NCI-H2171 treated with DMSO at 0.1 percent for 48 hours (cell line): ENCODE data around the gene LGALS16.
"Not testable (repeated sequence)": the region's sequence is repeated elsewhere in the genome, so short reads cannot be mapped to it uniquely, and the experiment has no call there.

Experiments used
- DNase-seq: peaks from one replicate; lab custom pipeline; 2025; lab: John Stamatoyannopoulos, UW

The LGALS16 gene

DNA sequence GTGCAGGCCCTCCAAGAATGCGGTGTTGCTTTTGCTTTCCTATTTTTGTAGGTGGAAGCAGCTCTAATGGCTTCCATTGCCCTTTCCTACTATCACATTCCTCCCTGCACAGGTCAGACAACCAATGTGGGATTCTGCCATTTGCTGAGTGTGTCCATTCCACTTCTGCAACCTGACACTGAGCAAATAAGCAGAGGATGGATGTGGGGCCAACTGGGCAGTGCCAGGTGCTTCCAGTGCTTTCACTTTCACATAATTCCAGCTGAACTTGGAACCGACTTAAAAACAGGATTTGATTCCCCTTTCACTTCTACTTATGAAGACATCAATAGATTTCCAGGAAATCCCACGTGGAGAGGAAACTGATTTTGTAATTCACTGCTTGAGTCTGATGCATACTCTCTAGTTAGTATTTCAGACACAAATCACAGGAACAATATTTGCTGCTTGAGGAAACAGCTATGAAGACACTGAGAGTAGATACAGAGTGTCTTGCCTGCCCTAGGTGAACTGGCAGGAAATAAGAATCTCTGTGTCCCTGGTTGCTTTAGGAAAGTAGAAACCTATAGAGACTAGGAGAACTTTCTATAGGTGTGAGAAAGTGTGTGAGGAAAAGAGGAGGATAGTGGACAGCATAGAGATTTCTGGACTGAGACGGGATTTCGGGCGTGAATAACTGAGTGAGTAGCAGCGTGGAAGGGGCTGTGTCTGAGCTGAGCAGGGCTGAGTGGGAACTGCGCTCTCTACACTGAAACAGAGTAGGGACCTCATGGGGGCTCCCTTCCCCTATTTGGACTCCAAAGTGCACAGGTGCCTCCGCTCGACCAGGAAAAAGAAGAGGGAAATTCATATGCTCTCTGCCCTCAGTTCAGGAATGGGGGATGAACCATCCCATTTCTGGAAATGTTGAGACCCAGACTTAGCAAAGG is 22.5 kb downstream of the LGALS16 start:
- DNase-seq: no peak

DNA sequence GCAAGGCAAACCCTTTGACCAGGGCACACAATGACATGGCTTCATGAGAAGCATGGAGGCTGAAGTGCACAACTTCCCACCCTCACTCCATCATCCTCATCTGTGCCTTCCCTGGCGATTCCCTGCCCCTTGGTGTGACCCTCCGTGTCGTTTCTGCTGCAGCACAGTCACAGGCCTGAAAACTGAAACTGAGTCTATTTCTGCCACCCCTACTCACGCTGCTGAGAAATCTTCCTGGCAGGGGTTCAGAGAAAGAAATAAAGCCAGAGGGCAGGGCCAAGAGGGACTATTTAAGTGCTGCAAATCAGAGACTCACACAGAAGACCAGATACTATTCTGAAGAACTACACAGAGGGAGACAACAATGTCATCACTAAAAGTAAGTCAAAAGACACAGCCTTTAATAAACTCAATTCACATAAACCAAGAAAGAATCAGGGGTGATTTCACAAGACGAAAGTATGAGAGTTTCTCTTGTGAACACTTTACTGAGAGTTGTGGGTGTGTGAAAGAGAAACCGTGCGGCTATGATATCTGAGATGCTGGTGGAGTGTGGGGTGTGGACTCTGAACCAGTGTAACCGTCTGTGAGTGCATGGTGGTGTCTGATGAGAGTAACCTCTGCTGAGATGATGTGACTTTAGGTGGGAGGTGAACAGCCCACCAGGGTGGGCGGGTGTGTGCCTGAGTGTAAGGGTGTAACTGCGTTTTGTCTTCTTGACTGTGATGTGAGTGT is 23.5 kb downstream of the LGALS16 start:
- no peak for DNase-seq

DNA sequence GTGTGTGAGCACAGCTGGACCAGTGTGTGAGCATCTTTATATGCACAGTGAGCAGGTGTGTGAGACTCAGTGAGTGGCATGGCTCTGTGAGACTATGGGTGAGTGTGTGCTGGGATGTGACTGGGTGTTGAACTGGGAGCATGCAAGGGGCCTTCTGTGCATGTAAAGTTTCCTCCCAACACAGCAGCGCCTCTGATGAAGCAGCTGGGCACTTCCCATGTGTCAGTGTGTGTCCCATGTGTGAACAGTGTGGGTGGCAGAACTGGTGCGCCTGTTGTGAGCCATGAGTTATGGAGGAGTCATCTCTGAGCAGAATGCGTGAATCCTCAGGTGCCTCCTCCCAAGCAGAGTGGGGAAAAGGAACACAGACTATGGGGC is 24.1 kb downstream of the LGALS16 start:
- no peak for DNase-seq

DNA sequence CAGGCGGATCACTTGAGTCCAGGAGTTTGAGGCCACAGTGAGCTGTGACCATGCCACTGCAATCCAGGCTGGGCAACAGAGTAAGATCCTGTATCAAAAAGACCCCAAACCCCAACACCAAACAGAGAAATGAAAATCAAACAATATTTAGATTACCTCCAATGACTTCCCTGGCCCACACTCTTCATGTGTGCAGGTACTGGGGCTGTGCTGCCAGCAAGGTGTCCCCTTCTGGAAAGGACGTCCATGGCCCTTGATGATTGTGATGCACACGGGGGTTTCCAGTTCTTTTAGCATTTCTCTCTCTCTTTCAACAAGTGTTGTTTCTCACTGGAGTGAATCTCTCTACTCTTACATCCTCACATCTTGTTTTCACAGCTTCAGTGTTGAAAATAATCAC is 24.9 kb downstream of the LGALS16 start:
- no peak for DNase-seq

DNA sequence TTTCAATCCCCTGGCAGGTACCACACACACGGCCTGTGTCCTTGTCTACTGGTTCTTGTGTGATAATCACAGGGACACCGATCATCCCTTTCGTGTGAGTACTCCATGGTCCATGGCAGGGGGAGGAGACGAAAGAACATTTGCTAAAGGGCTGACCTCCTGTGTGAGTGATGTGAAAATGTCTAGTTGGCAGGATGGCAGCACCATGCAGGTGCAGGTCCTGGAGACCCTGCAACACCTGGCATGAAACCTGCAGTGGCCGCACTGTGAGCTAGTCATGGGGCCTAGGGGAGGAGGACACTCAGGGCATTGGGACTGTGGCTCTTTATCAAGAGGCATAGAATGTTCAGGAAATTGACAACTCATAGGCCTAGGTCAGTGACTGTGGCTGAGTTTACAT is 25.7 kb downstream of the LGALS16 start:
- no peak for DNase-seq

DNA sequence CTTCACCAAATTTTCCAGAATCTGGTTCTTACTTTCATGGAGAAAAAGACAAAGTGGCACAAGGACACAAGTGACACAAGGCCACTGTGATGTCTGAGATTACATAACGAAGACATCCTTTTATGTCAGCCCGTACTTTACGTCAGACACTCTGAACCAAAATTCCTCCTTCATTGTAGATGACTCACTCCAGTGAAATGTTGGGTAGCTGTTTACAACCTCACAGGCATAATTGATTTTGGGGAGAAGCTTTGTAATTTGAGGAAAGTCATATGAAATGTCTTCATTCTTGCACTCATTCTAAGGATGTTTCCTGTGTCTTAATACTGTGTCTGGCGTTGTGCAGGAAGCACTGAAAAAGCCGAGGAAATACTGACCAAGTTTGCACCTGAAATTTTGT is 28.6 kb downstream of the LGALS16 start:
- no peak for DNase-seq

DNA sequence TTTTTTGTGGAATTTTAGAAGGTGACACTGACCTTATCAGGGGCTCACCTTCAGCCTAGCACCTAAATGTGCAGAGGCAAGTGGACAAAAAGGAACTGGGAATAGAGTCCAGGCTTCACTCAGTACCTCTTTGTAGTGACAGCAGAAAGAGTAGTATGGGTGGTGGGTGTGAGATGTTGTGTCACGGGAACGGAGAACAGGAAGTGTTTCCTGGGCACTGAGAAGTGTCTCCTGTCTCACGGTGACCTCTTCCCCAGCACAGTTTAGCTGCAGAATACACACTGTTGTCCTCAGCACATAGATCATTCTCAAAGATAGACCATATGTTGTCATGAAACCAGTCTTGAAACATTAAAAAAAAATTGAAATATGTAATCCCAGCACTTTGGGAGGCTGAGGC is 31.0 kb downstream of the LGALS16 start:
- DNase-seq: no peak

DNA sequence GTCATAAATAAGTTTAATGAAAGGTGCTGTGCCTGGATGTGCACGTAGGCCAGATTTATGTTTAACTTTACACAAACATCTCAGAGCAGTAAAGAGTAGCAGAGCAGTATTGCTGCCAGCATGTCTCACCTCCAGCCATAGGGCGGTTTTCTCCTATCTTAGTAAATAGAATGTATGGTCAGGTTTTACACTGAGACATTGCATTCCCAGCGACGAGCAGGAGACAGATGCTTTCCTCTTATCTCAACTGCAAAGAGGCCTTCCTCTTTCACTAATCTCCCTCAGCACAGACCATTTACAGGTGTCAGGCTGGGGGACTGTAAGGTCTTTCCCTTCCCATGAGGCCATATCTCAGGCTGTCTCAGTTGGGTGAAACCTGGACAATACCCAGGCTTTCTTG is 32.9 kb downstream of the LGALS16 start:
- DNase-seq: not testable (repeated sequence)

DNA sequence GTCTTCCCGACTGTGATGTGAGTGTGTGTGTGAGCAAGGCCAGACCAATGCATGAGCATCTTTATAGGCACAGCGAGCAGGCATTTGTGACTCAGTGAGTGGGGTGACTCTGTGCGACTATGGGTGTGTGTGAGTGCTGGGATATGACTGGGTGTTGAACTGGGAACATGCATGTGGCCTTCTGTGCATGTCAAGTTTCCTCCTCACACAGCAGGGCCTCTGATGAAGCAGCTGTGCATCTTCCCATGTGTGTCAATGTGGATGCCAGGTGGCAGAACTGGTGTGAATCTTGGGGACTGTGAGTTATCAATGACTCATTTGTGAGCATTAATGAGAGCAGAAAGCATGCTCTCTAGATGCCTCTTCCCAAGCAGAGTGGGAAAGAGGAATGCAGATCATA is 36.5 kb downstream of the LGALS16 start:
- no peak for DNase-seq

DNA sequence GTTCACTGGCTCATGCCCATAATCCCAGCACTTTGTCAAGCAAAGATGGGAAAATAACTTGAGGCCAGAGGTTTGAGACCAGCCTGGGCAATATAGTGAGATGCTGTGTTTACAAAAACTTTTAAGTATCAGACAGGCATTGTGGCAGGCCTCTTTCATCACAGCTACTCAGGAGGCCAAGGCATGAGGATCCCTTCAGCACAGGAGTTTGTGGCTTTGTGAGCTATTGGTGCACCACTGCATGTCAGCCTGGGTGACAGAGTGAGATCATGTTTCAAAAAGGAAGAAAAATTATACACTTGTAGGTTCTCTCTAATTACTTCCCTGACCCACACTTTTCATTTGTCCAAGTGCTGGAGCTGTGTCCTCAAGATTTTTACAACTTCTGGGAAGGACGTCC is 37.1 kb downstream of the LGALS16 start:
- DNase-seq: no peak

DNA sequence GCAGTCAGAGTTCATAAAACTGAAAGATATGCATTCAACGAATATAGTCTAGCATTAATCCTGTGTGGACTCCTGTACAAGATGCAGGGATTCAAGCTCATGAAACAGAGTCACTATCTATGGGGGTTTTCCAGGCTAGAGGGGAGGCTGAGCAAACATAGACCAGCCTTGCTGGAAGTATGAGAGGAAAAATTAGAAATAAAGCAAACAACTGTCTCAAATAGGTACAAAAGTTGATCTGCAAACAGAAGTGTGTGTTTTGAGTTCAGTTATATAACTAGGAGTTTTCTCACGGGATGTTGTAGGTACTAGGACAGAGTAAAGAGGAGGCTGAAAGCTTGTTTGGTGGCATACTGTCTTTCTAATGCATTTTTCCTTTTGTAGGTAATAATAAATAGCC is 40.0 kb downstream of the LGALS16 start:
- no peak for DNase-seq

DNA sequence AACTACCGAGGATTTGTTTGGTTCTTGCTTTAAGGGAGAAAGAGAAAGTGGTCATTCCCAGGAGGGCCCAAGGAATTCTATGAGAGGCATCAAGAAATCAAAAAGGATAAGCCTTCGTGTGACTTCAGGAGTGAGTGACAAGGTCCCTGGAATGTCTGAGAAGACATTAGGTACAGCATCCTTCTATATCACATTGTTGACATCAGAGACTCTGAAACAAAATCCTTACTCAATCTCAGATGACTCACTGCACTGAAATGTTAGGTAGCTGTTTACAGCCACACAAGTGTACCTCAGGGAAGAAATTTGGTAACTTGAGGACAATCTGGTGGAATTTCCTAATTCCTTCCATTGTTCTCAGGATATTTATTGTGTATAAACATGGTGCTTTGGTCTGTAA is 40.7 kb downstream of the LGALS16 start:
- no peak for DNase-seq

DNA sequence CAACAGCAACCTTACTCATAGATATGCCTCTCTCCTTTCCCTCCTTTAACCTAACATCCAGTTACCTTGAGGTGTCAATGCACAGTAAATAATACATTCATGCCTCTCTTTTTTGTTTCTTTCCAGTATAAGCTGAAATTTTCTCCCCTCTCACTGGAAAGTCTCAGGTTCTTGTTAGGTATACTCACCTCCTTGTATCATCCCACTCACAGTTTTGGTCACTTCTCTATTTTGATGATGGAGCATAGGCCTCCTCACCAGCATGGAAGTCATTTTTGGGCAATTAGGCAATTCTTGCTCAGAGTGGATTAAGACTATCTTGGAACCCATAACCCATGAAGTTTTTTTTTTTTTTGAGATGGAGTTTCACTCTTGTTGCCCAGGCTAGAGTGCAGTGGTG is 42.8 kb downstream of the LGALS16 start:
- no peak for DNase-seq

DNA sequence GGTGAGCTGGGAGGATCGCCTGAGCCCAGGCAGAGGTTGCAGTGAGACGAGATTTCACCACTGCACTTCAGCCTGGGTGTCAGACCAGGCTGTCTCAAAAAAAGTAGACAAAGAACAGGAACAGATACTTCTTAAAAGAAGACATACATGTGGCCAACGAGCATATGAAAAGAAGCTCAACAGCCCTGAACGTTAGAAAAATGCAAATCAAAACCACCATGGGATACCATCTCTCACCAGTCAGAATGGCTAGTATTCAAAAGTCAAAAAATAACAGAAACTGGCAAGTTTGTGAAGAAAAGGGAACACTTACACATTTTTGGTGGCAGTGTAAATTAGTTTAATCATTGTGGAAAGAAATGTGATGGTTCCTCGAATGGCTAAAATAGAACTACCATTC is 45.6 kb downstream of the LGALS16 start:
- no peak for DNase-seq

DNA sequence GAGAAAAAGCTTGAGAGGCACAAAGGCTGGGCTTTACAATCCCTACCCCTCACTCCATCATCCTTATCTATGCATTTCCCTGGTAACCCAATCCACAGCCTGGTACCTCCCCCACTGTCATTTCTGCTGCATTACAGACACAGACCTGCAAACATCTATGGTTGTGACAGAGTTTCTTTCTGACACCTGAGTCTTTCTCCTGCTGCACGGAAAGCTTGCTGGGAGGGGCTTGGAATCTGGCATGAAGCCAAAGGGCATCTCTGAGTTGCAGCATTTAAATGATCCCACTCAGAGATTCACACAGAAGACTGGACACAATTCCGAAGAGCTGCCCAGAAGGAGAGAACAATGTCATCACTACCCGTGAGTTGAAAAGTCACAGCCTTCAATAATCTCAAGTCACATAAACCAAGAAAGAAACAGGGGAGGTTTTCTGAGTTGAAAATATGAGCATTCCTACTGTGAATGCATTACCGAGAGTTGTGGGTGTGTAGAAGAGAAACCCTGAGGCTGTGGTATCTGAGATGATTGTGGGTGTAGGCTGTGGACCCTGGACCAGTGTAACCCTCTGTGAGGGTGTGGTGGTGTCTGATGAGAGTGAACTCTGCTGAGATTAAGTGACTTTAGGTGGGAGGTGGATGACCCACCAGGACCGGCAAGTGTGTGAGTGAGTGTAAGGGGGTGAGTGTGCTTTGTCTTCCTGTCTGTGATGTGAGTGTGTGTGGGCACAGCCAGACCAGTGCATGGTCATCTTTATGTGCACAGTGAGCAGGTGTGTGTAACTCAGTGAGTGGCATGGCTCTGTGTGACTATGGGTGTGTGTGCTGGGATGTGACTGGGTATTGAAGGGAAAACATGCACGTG is 48.7 kb downstream of the LGALS16 start, which contains the start of gene LGALS14:
TSS of gene LGALS14 (plus strand) at position 301 of the 864 bp plus-strand sequence. CDS start at position 349, 48 bp downstream.
- DNase-seq: no peak

DNA sequence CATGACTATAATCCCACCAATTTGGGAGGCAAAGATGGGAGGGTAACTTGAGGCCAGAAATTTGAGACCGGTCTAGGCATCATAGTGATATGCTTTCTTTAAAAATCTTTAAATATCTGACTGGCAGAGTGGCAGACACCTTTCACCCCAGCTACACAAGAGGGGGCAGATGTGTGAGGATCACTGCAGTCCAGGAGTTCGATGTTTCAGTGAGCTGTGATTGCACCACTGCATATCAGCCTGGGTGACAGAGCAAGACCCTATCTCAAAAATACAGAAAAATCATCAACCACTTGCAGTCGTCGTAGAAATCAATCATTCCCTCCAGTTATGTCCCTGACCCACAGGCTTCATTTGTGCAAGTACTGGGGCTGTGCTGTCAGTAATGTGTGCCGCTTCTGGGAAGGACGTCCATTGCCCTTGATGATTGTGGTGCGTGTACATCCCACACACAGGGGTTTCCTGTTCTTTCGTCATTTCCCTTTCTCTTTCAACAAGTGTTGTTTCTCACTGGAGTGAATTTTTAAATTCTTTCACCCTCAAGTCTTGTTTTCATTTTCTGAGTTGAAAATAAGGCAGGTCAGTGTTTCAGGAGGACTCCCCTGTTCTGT is 50.0 kb downstream of the LGALS16 start:
- no peak for DNase-seq

DNA sequence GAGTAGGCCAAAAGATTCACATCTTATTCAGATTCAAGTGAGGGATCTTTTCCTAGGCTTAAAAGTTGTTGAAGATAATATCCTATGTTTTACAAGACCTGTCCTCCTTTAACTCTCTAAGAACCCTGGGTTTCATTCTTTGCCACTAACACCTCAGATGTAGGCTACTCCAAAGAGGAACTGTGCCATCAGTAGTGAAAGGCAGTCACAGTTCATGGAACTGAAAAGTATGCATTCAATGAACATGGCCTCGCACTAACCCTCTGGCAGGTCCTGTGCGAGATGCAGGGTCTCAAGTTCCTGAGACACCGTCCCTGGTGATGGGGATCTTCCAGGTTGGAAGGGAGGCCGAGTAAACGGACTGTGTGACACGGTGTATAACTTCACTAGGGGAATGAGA is 52.9 kb downstream of the LGALS16 start:
- DNase-seq: no peak

DNA sequence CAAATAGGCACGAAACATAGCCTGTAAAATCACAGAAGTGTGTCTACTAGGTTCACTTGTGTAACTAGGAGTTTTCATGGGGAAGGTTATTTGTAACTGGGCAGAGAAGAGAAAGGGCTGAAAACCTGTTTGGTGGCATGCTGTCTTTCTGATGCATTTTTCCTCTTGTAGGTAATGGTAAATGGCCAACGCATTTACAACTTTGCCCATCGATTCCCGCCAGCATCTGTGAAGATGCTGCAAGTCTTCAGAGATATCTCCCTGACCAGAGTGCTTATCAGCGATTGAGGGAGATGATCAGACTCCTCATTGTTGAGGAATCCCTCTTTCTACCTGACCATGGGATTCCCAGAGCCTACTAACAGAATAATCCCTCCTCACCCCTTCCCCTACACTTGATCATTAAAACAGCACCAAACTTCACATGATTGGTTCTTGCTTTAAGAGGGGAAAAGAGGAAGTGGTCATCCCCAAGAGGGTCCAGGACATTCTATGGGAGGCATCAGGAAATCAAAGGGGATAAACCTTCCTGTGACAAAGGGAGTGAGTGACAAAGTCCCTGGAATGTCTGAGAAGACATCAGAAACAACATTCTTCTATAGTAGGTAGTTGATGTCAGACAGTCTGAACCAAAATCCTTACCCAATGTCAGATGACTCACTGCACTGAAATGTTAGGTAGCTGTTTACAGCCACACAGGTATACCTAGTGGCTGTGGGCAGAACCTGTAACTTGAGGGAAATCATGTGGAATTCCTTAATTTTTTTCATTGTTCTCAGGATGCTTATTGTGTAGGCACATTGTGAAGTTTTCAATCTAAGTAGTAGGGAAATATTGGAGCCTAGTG is 53.5 kb downstream of the LGALS16 start:
- no peak for DNase-seq
